HG03175 (cell line): Measurements from ENCODE around the gene ABCD3.
A peak's percentile ranks its signal among the peaks of the same experiment; 100 is the strongest.
"Not testable (repeated sequence)": the region's sequence is repeated elsewhere in the genome, so short reads cannot be mapped to it uniquely, and the experiment has no call there.

Source experiments
- ATAC-seq: cut with Tn5 transposase; IDR thresholded peaks from one replicate; pipeline ENCODE4 v1.9.1; 2021; ENCODE audit warnings: mild to moderate bottlenecking, moderate library complexity; ENCODE audit not compliant: unreplicated experiment

The ABCD3 gene

DNA sequence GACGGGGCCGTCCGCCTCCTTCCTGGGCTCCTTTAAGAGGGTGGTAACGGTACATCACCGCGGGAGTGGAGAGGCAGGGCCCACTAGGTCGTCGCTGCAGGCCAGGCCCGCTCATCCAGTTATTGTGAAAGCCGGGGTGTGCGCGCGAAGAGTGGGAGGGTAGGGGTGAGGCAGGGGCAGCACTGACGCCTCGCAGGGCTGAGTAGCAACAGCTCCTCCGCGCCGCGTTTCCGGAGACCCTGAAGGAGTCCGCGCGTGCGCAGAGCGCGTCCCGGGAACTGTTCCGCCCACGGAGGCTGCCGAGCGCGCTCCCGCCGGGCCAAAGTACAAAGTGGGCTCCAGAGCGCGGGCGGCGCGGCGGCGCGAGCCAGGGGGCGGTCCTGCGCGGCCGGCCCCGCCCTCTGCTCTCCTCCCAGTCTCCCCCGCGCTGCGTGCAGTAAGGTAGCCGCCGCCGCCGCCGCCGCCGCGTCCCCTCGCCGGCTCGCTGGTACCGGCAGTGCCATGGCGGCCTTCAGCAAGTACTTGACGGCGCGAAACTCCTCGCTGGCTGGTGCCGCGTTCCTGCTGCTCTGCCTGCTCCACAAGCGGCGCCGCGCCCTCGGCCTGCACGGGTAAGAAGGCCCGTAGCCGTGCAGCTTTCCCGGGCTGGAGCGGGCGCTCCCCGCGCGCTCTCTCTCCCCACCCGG, at the start of gene ABCD3:
TSS of gene ABCD3 (plus strand) at position 412 of the 686 bp plus-strand sequence. CDS start at position 502, 90 bp downstream.
- ATAC-seq = peak; percentile 96

DNA sequence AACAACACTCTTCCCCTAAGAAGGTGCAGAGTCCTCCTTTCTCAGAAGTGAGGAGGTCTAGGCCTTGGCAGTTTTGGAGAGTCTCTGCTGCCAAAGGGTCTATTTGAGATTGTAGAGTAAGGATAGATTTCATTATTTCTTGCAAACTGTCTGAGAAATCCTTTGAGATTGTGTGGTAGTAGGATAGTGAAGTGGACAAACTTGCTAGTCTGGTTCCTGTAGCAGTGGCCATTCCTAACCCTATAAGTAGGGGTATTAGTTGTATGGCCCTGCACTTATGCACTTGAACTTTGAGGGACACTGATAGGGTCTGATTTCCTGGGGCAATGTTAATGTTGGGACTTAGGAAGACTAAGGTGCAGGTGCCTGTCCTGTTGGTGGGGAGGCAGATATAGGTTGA, 45.4 kb upstream of the ABCD3 start:
- ATAC-seq = not testable (repeated sequence)

DNA sequence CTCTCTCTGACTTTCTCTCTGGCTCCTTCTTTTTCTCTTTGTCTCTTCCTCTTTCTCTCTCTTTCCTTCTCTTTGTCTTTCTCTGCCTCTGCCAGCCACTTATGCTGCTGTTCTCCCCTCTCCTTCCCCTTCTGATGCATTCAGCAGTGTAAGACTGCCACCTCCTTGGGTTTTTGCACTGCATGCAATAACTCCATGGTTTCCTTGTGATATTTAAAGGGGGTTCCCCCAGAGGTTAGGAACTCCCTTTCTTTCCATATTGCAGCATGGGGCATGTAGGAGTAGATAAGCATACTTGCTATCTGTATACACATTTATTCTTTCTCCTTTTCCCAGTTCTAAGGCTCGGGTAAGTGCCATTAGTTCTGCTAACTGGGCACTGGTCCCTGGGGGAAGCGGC, 44.9 kb upstream of the ABCD3 start:
- not testable (repeated sequence) for ATAC-seq

DNA sequence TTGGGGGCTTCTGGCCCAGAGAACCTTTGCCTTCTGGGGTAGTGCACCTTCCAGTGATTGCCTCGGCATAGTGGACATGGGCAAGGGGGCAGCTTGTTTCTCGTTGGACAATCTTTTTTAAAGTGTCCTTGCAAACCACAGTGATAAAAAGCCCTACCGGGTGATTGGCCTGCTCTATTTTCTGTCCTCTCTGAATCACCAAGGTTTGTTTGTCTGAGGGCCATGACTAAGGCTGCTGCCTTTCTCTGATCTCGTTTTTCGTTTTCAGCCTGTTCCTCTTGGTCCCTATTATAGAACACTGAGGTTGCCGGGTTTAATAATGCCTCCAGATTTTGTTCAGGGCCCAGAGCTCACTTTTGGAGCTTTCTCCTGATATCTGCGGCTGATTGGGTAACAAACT, 42.5 kb upstream of the ABCD3 start:
- not testable (repeated sequence) for ATAC-seq

DNA sequence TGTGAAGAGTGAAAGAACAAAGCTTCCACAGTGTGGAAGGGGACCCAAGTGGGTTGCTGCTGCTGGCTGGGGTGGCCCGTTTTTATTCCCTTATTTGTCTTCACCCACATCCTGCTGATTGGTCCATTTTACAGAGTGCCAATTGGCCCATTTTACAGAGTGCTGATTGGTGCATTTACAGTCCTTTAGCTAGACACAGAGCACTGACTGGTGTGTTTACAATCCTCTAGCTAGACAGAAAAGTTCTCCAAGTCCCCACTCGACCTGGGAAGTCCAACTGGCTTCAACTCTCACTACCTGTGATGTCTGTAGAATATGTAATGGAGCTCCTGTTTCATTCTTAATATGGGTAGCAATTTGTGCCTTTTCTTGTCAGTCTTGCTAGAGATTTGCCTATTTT, 39.7 kb upstream of the ABCD3 start:
- not testable (repeated sequence) for ATAC-seq

DNA sequence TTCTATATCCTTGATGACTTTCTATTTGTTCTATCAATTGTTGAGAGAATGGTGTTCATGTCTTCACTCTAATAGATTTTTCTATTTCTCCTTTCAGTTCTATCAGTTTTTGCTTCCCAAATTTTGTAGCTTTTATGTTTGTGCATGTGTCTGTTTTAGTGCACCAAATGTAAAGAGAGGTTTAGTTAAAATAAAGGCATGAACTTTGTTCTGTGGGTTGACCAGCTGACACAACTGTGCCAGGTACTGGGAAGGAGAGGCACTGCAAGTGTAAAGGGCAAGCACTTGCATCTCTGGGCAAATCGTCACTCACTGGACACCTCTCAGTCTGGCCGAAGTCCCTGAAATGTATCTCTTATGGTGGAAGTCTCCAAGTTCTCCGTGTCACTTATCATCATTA, 38.6 kb upstream of the ABCD3 start:
- ATAC-seq = no peak

DNA sequence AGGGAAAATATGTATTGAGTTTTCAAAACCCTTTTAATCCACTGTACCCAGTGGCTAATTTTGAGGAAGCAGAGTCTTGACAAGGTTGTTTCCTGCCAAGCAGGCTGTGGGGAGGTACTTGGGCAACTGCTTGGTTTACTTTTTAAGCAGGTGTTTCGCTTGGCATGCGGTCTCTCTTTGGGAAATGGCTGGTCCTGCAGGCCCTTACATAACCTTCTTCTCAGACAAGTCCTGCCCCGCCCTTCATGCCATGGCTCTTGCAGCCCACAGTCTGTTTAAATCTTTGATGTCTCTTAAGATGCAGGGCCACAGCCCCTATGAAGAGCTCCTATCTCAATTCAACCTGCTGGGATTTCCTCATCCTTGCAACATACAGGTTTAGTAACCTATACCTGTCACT, 36.0 kb upstream of the ABCD3 start:
- ATAC-seq = no peak

DNA sequence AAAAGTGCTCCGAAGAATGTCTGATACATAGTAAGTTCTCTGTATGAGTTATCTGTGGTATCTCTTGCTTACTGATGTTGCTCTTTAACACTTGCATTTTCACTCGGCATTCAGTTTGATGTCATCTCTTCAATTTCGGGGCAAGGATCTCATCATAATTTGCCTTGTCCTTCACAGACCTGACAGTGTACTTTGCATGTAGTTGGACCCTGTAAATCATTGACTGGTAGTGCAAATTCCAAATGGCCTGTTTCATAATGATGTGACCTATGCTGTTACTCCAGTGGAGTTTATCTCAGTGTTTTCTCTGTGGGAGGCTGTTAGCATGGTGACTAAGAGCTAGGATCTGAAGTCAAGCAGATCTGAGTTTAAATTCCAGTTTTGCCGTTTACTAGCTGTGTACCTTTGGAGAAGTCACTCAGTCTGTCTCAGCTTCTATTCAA, 34.2 kb upstream of the ABCD3 start:
- peak; percentile 65 for ATAC-seq

DNA sequence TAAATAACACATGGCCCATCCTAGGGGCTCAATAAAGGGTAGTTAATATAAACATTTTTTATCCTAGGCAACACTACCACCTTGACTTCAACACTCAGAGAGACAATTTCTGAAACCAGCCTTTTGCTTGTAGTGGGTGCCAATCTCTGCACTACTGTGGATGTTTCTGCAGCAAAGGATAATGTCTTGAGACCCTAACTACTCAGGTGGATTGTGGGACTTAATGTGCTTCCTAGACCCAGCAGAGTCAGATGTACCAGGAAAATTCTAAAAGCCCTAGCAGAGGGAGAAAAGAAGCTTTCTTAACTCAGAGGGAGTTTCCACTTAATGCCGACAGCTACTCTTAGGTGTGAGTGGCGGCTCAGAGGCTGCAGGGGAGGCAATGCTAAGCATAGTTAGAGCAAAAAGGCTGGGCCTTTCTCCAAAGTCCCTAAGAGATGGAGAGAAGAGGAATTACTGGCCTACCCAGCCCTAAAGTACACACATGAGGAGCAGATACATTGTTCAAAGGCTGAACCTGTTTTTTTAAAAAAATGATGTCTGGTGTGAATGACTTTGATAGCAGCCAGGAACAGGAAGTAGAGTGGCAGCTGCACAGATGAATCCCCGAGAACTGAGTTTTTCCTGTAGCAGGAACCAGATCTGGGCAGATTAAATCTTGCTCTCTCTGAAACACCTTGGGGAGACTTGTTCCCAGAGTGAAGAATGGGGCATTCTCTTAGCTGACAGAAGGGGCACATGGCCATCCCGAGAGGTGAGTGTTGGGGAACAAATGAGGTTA, 33.5 kb upstream of the ABCD3 start:
- ATAC-seq = no peak

DNA sequence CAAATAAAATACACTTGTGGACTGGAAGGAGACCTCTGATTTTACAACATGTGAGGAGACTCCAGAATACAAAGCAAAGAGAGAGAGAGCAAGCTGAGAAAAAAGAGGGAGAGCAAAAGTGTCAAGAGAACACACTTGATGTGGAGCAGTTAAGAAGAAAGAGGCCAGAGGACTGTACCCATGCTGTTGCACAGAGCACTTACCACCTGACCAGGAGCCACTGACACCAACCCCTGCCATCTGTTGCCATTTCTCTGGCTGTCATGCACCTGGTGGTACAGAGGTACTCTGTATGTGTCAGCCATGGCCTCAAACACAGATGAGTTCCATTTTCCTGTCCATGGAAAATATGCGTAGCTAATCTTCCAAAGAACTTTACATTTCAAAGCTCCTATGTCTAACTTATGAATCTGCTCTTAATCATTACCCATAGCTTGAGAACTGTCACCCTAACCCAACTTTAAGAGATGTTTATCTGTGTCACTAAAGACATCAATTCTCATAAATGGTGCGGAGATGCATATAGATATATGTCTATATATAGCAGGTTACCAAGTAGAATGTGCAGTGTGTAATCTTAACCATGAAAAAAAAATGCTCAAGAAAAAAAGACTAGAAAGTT, 32.8 kb upstream of the ABCD3 start:
- ATAC-seq = no peak

DNA sequence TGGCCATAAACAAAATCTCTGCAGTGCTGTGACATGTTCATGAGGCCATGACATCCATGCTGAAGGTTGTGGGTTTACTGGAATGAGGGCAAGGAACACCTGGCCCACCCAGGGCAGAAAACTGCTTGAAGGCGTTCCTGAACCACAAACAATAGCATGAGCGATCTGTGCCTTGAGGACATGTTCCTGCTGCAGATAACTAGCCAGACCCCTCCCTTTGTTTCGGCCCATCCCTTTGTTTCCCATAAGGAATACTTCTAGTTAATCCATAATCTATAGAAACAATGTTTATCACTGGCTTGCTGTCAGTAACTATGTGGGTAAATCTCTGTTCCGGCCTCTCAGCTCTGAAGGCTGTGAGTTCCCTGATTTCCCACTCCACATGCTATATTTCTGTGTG, 28.9 kb upstream of the ABCD3 start:
- no peak for ATAC-seq

DNA sequence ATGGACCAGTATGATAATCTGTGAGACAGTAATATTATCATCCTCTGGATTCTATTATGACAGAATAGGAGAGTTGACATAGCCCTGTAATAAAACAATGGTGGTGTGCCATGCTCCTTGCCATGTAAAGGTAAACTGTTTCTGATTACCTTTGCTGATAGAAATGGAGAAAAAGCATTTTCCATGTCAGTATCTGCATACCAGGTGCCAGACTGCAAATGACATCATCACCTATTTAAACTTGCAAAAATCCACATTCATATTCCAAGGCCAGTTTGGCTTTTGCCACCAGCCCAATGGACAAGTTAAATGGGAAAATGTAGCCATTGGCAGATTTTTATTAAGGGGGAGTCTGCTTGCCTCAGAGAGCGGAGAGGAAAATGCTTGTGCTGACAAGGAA, 23.9 kb upstream of the ABCD3 start:
- no peak for ATAC-seq

DNA sequence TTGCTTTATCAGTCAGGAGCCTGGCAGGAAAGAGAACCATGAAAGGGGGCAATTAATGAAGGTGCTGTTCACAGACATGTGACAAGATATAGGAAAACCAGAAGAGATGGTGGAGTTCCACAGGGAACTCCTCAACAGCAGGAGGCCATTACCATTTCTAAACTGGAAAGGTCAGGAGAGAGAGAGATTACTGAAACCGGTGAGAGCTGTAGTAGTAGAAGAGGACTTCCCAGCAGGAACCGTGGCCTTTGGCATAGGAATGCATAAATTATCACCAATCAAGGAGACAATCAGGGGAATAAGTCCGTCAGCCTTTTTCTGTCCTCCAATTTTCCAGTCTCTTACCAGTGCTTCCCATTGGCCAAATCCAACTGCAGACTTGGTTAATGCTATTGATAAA, 23.0 kb upstream of the ABCD3 start:
- no peak for ATAC-seq

DNA sequence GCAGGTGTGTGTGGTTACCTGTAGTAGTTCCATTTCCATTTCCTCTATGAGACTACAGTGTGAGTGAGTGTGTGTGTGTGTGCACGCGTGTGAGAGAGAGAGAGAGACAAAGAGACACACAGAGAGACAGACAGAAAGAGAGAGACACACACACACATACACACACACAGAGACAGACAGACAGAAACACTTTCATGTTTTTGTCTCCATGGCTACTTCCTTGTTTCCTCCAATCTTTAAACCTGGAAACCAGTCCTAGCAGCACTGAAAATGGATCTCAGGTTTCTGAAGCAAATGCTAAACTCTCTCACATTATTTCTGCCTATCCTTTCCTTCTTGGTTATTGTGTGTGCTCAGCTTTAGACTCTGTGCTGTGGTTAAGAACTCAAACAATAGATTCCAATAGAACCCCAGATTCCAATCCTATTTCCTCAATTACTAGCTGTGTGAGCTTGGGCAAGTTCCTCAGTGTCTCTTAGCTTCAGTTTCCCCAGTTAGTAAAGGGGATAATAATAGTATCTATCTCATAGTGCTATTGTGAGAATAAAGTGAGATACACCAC, 22.4 kb upstream of the ABCD3 start:
- ATAC-seq = no peak

DNA sequence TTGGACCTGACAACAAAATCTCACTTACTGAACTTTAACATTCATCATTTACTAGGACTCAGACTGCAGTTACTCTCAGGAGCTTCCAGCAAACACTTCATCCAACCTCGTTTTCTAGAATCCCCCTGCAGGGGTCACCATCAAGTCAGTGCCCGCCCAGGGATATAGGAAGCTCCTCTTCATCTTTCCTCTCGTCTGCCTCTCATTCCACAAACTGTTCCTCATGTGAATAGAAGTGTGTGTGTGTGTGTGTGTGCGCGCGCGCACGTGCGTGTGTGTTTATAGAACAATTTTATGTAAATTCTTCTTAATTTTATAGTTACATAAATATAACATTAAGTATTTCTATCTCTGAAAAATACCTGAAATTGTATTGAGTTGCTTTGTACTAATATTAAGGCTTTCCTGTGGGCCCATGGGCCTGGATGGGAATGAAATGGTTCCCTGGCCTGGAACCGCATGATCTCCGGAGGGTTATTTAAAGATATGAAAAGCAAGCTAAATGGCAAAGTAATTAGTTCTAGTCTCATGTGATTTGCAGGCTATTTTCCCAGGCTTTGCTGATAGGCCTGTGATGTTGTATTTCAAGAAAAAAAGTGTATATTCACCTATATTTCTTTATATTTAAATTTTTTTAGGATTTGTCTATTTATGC, 21.7 kb upstream of the ABCD3 start:
- ATAC-seq = no peak

DNA sequence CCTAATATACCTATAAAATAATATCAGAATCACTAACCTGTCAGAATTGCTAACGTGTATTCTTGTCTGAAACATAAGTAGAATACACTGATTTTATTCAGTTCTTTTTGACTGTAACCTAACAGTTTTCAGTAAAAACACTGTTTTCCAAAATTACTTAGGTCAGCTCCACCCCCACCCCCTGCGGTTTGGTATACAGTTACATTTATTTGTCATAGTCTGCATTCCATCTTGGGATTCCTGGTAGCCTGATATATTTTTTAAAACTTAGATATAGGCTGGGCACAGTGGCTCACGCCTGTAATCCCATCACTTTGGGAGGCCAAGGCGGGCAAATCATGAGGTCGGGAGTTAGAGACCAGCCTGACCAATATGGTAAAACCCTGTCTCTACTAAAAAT, 19.8 kb upstream of the ABCD3 start:
- ATAC-seq = no peak

DNA sequence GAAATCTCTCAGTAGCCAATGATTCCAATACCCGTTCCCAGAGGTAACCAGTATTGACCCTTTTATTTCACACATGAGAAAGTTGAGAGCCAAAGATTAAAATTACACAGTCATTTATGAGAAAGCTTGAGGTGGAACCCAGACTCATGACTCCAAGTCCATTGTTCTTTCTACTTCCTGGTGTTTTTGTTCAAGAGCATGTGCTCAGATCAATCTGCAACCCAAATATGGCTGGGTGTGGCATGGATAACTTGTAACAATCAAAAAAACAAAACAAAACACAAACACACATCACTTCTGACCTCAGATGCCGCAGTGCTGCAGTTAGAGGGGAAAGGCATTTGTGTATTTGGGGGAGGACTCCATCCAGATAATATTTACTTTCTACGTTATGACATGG, 18.7 kb upstream of the ABCD3 start:
- ATAC-seq = no peak

DNA sequence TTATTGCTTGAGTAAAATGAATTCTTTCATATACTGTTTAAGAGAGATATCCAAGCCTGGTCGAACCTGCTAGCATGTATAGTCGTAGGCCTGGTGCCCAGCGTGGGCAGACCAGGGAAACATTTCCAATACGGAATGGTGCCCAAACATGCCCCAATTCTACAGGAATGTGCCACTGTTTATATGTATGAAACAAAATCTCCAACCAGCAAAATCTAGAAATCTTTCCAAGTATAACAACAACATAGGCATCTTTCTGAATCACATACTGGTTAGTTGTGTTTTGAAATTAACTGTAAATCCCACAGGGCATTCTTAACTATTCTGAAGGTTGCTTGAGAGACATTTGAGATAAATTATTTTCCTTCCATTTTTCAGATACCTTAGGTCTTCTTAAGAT, 17.0 kb upstream of the ABCD3 start:
- no peak for ATAC-seq

DNA sequence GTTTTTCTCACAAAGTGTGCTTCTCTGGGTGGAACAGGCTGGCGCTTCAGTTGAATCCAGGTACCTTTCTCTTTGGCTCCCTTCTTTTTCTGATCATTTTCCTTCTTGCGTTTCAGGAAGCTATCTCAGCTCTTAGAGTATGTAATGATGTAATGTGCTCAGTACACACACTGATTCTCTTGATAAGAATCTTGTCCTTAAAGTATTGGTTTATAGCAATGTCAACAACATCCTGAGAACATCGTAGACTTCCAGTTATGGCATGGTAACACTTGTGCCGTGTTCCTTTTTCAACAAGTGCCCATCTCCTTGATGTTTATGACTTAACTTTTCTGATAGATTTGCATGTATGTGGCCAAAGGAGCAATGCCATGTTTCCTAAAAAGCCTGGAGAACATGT, 11.7 kb upstream of the ABCD3 start:
- ATAC-seq = no peak

DNA sequence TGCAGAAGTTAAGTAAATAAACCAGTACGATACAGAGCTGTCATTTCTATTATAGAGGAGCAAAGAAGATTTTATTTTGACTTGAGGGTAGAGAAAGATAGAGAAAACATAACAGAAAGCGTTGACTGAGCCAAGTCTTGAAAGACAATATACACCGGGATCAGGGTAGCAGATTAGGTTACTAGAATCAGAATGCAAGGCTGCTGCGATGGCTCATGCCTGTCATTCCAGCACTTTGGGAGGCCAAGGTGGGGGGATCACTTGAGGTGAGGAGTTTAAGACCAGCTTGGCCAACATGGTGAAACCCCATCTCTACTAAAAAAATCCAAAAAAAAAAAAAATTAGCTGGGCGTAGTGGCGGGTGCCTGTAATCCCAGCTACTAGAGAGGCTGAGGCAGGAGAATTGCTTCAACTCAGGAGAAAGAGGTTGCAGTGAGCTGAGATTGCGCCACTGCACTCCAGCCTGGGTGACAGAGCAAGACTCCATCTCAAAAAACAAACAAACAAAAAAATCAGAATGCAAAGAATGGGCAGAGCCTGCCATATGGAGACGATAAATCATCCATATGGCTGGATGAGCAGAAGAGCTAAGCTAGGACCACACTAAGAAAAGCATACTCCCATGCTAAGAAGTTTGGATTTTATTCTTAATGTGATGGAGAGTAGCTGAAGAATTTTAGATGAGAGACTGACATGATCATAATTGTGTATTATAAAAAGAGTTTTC, 9.9 kb upstream of the ABCD3 start:
- ATAC-seq = no peak

DNA sequence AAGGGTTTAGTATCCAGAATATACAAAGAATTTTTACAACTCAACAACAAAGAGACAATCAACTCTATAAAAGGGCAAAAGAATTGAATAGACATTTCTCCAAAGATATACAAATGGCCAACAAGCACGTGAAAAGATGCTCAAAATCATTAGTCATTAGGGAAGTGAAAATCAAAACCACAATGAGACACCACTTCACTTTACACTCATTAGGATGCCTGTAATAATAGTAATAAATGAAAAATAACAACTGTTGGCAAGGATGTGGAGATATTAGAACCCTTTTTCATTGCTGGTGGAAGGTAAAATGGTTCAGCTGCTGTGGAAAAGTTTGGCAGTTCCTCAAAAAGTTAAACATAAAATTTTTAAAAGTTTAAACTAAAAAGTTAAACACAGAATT, 7.0 kb upstream of the ABCD3 start:
- peak; percentile 92 for ATAC-seq
